IMR-90 (cell line): ENCODE data around the gene LHFPL5. TPM values are rescaled to one million over a fixed set of nuclear protein-coding genes. Genes with fewer than 3 reads are reported as not detected.

Experiments used
- ATAC-seq: fragments of 200-7000 bp; cut with Tn5 transposase; 2 replicates; pipeline ENCODE4 v1.9.1; 2020; ENCODE audit warnings: low read depth, mild to moderate bottlenecking, moderate library complexity
- BruUV-seq: library from RNA; stranded (reverse); fragments of 400-500 nt; replicated peaks from 2 replicates; lab custom pipeline; 2021; lab: Mats Ljungman, UMichigan
- CTCF ChIA-PET: fragments of 300-600 bp; formaldehyde crosslinking; extraction: SDS; loops from one replicate; lab custom pipeline; 2021; ENCODE audit warnings: antibody characterized with exemption; lab: Yijun Ruan, JAX
- POLR2A ChIA-PET: fragments of 300-600 bp; sonication (Branson Sonifier 250); formaldehyde crosslinking; loops from one replicate; lab custom pipeline; 2022; ENCODE audit warnings: antibody characterized with exemption; ENCODE audit not compliant: unreplicated experiment; lab: Charles Lee
- DNase-seq: peaks from one replicate; pipeline ENCODE4 v3.0.0; 2013
- H2AFZ ChIP-seq: replicated peaks from 2 replicates; pipeline ENCODE3; 2013; ENCODE audit warnings: low read length, mild to moderate bottlenecking; ENCODE audit not compliant: poor library complexity
- H2AK5ac ChIP-seq: 2 replicates; pipeline ENCODE4 v1.6.1; 2013; ENCODE audit warnings: low read depth, low read length, inconsistent platforms
- H2AK9ac ChIP-seq: replicated peaks from 2 replicates; pipeline ENCODE3; 2013; ENCODE audit warnings: mild to moderate bottlenecking, low read depth, low read length, moderate library complexity; ENCODE audit not compliant: poor library complexity
- H2BK120ac ChIP-seq: 2 replicates; pipeline ENCODE4 v1.6.1; 2013; ENCODE audit warnings: low read depth, low read length, inconsistent platforms
- H2BK15ac ChIP-seq: 3 replicates; pipeline ENCODE4 v1.6.1; 2013; ENCODE audit warnings: low read depth, low read length, inconsistent platforms
- H2BK20ac ChIP-seq: 2 replicates; pipeline ENCODE4 v1.6.1; 2013; ENCODE audit warnings: low read depth, mild to moderate bottlenecking, inconsistent platforms, low read length, moderate library complexity
- H2BK5ac ChIP-seq: 2 replicates; pipeline ENCODE4 v1.6.1; 2013; ENCODE audit warnings: mild to moderate bottlenecking, low read depth, low read length, inconsistent platforms; ENCODE audit not compliant: poor library complexity, severe bottlenecking
- H3K14ac ChIP-seq: replicated peaks from 2 replicates; pipeline ENCODE4 v1.6.1; 2013; ENCODE audit warnings: low read depth, low read length, inconsistent platforms
- H3K18ac ChIP-seq: 2 replicates; pipeline ENCODE4 v1.6.1; 2013; ENCODE audit warnings: low read depth, low read length, control low read depth
- H3K23ac ChIP-seq: 2 replicates; pipeline ENCODE4 v1.6.1; 2013; ENCODE audit warnings: low read depth, low read length, inconsistent platforms
- H3K27ac ChIP-seq: 2 replicates; pipeline ENCODE4 v1.5.1; 2013; ENCODE audit warnings: mild to moderate bottlenecking, control low read depth, low read length; ENCODE audit not compliant: insufficient read depth
- H3K27me3 ChIP-seq: 2 replicates; pipeline ENCODE4 v1.6.1; 2013; ENCODE audit warnings: low read length; ENCODE audit not compliant: control insufficient read depth, insufficient read depth
- H3K36me3 ChIP-seq: 2 replicates; pipeline ENCODE4 v1.6.1; 2013; ENCODE audit warnings: low read length, mixed read lengths; ENCODE audit not compliant: control insufficient read depth, insufficient read depth
- H3K4ac ChIP-seq: 2 replicates; pipeline ENCODE4 v1.6.1; 2013; ENCODE audit warnings: low read depth, low read length, inconsistent platforms
- H3K4me1 ChIP-seq: 2 replicates; pipeline ENCODE4 v1.6.1; 2013; ENCODE audit warnings: low read length, mixed read lengths; ENCODE audit not compliant: control insufficient read depth, insufficient read depth
- H3K4me2 ChIP-seq: 2 replicates; pipeline ENCODE4 v1.6.1; 2013; ENCODE audit warnings: low read depth, mild to moderate bottlenecking, control low read depth, low read length, moderate library complexity
- H3K4me3 ChIP-seq: 2 replicates; pipeline ENCODE4 v1.5.1; 2013; ENCODE audit warnings: low read depth, mild to moderate bottlenecking, control low read depth, low read length, moderate library complexity; ENCODE audit not compliant: insufficient read depth
- H3K56ac ChIP-seq: 2 replicates; pipeline ENCODE4 v1.6.1; 2013; ENCODE audit warnings: low read length, inconsistent platforms; ENCODE audit not compliant: insufficient read depth; ENCODE audit errors: extremely low read depth
- H3K79me1 ChIP-seq, 2 experiments: 2 replicates each; pipeline ENCODE4 v1.6.1; 2013; ENCODE audit warnings: low read length in 2 of 2, inconsistent platforms in 1 of 2, low read depth in 1 of 2
- H3K9ac ChIP-seq: 2 replicates; pipeline ENCODE4 v1.6.1; 2013; ENCODE audit warnings: low read depth, low read length, control low read depth
- H3K9me1 ChIP-seq: 2 replicates; pipeline ENCODE4 v1.6.1; 2013; ENCODE audit warnings: low read length, inconsistent platforms; ENCODE audit not compliant: insufficient read depth
- H3K9me3 ChIP-seq: 2 replicates; pipeline ENCODE4 v1.6.1; 2013; ENCODE audit warnings: low read length; ENCODE audit not compliant: control insufficient read depth, insufficient read depth
- H4K20me1 ChIP-seq: 2 replicates; pipeline ENCODE4 v1.6.1; 2013; ENCODE audit warnings: low read length, inconsistent platforms; ENCODE audit not compliant: insufficient read depth
- H4K5ac ChIP-seq: 2 replicates; pipeline ENCODE4 v1.6.1; 2013; ENCODE audit warnings: mild to moderate bottlenecking, low read depth, low read length, control low read depth
- H4K8ac ChIP-seq, 2 experiments: 2 replicates each; pipeline ENCODE4 v1.6.1; 2013; ENCODE audit warnings: low read depth in 2 of 2, low read length in 2 of 2, control low read depth in 1 of 2, inconsistent platforms in 1 of 2
- H4K91ac ChIP-seq: 2 replicates; pipeline ENCODE4 v1.6.1; 2013; ENCODE audit warnings: low read depth, low read length, inconsistent platforms; ENCODE audit not compliant: insufficient read depth
- MAZ ChIP-seq: IDR thresholded peaks from 2 replicates; pipeline ENCODE4 v1.6.1; 2012; ENCODE audit warnings: low read depth, mild to moderate bottlenecking, low read length, improper control_type of control experiment, moderate library complexity, borderline replicate concordance
- MXI1 ChIP-seq: IDR thresholded peaks from 2 replicates; pipeline ENCODE4 v1.6.1; 2012; ENCODE audit warnings: low read depth, mild to moderate bottlenecking, low read length, moderate library complexity, borderline replicate concordance
- POLR2A ChIP-seq: IDR thresholded peaks from 2 replicates; pipeline ENCODE4 v1.6.1; 2012; ENCODE audit warnings: mild to moderate bottlenecking, low read depth, low read length
- RAD21 ChIP-seq: IDR thresholded peaks from 2 replicates; pipeline ENCODE4 v1.6.1; 2012; ENCODE audit warnings: low read length, improper control_type of control experiment
- RFX5 ChIP-seq: IDR thresholded peaks from 2 replicates; pipeline ENCODE4 v1.8.0; 2012; ENCODE audit warnings: low read depth, mild to moderate bottlenecking, low read length, moderate library complexity
- SMC3 ChIP-seq: fragments of 150-350 bp; IDR thresholded peaks from 2 replicates; pipeline ENCODE4 v1.6.1; 2016; ENCODE audit warnings: low read depth, mild to moderate bottlenecking, antibody characterized with exemption, low read length, moderate library complexity
- WGBS, 2 experiments: methylation state at CpG; one replicate each; pipeline versions ENCODE4 v1.1.5 to v1.1.7; 2013; ENCODE audit warnings: missing lambda C conversion rate in 2 of 2; ENCODE audit not compliant: insufficient read length in 1 of 2; ENCODE audit errors: extremely low coverage in 2 of 2; 5-methylcytosine and 5-hydroxymethylcytosine counted together
- dilution Hi-C: fragments of 300-500 bp; cut with HindIII; formaldehyde crosslinking; loops from one replicate; pipeline ENCODE4 v1.14.3; 2018; ENCODE audit warnings: low sequenced_read_pairs; ENCODE audit not compliant: unreplicated experiment
- in situ Hi-C: fragments of 300-500 bp; cut with MboI; formaldehyde crosslinking; loops from 3 replicates; pipeline ENCODE4 v1.14.3; 2019; ENCODE audit warnings: low sequenced_read_pairs, inconsistent platforms, mixed read lengths
- intact Hi-C: fragments of 100-400 bp; cut with micrococcal nuclease; formaldehyde crosslinking; loops from 2 replicates; pipeline ENCODE4 v1.10.0; 2022
- polyA plus RNA-seq, 3 experiments: library from polyadenylated mRNA; depleted of rRNA; stranded (reverse); fragments of >200 nt; gene quantifications; 2 replicates each; pipeline ENCODE4 v1.2.3, GENCODE V29; 2012; ENCODE audit warnings: low replicate concordance in 1 of 3
- total RNA-seq: library from RNA; depleted of rRNA; stranded (reverse); fragments of >200 nt; gene quantifications from 2 replicates; pipeline ENCODE4 v1.2.3, GENCODE V29; 2012

LHFPL5 gene
- total and polyA plus RNA-seq, 2 of the 4 experiments (the other 2 are of a cell fraction), result not detected

GRCh38 chr6:35798706-35799105, 6.4 kb upstream of the LHFPL5 start:
- Histone ChIP-seq H3K23ac (no peak overlapping the region), H3K79me1 (no peaks in the 10 kb centered on the region), H4K5ac (no peak overlapping the region), H2AK5ac (no peak overlapping the region), H2AK9ac (no peak overlapping the region), H4K20me1 (no peaks in the 10 kb centered on the region), H2BK20ac (no peak overlapping the region), H2AFZ (no peak overlapping the region), H3K36me3 (no peaks in the 10 kb centered on the region), H2BK15ac (no peak overlapping the region), H4K8ac (no peak overlapping the region), H3K4me3 (no peak overlapping the region), H3K9ac (no peak overlapping the region), H3K4me1 (no peaks in the 10 kb centered on the region), H3K27ac (no peak overlapping the region), H3K18ac (no peak overlapping the region), H3K9me3 (no peaks in the 10 kb centered on the region), H3K9me1 (no peaks in the 10 kb centered on the region; the same call in 1 of the 2 replicates), H3K27me3 (peaks cover 36% of the 10 kb centered on the region), H2BK120ac (no peak overlapping the region), H3K14ac (no peak overlapping the region), H3K4ac (no peak overlapping the region), H4K91ac (no peak overlapping the region), H3K56ac (no peak overlapping the region), H3K4me2 (no peak overlapping the region), H2BK5ac (no peak overlapping the region)
- no peak for TF ChIP-seq SMC3
- TF ChIP-seq MAZ, result no peak
- no peak for TF ChIP-seq MXI1
- TF ChIP-seq POLR2A, result no peak
- no peak for TF ChIP-seq RFX5
- TF ChIP-seq RAD21, result no peak
- 38% methylated on average over 2 of the region's 5 CpGs; no CpG with 5 or more reads in 1 of the 2 experiments for WGBS, 2 experiments
- DNase-seq, result no peak
- no TSS peak for BruUV-seq
- ChIA-PET CTCF (interaction anchor here (1.5 kb wide), 1 partner anchor 12 kb away, joined by 4 read pairs; no protein-coding TSS in a partner anchor), POLR2A (no interaction called here)
- in situ Hi-C loops (no loop called here), intact Hi-C loops (loop anchor here (1.0 kb wide), 1 partner anchor 11 kb away; no protein-coding TSS in a partner anchor), dilution Hi-C loops (no loop called here)
- no peak for ATAC-seq
